DOHH2 (cell line): ENCODE measurements around the gene MEIS2.

Experiments used
- EZH2phosphoT487 ChIP-seq: fragments of 200-600 bp; sonication (generic); IDR thresholded peaks from 2 replicates; pipeline ENCODE4 v1.6.1; 2017; ENCODE audit warnings: borderline replicate concordance, mild to moderate bottlenecking, antibody characterized with exemption, low read length, moderate library complexity, mixed read lengths
- TF ChIP-seq, protein P1 (sequence below): fragments of 200-600 bp; sonication (generic); IDR thresholded peaks from one replicate; pipeline ENCODE4 v1.5.1; 2014; ENCODE audit warnings: antibody characterized with exemption, mild to moderate bottlenecking, low read depth, low read length; ENCODE audit not compliant: poor library complexity, severe bottlenecking

DNA sequence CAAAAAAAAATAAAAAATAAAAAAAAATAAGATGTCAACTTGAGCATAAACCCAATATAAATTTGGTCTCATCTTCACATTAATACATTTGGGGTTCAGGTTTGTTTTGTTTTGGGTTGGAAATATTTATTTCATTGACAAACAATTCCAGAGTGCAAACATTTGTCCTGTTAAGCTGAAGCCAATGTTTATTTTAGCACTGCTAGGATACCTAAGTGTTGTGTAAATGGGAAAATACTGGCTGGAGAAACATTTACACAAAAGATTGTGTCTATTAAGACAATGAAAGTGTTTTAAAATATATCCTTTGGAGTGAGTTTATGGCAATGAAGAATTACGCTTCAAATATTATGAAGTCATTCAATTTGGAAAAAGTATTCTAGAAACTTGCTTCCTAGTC is 91.1 kb downstream of the MEIS2 start:
- TF ChIP-seq, protein P1, sequence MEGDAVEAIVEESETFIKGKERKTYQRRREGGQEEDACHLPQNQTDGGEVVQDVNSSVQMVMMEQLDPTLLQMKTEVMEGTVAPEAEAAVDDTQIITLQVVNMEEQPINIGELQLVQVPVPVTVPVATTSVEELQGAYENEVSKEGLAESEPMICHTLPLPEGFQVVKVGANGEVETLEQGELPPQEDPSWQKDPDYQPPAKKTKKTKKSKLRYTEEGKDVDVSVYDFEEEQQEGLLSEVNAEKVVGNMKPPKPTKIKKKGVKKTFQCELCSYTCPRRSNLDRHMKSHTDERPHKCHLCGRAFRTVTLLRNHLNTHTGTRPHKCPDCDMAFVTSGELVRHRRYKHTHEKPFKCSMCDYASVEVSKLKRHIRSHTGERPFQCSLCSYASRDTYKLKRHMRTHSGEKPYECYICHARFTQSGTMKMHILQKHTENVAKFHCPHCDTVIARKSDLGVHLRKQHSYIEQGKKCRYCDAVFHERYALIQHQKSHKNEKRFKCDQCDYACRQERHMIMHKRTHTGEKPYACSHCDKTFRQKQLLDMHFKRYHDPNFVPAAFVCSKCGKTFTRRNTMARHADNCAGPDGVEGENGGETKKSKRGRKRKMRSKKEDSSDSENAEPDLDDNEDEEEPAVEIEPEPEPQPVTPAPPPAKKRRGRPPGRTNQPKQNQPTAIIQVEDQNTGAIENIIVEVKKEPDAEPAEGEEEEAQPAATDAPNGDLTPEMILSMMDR = no peak
- TF ChIP-seq EZH2phosphoT487 = no peak
